ENCODE results near the gene GALNT3.

GRCh38 chr2:165776013-165776412 is 18.0 kb downstream of the GALNT3 start:
- TF ChIP-seq CTCF (IDR thresholded peaks at IDR 0.05 in 2 of 3, conservative IDR thresholded peaks at IDR 0.05 in 1 of 3; ENCODE audit: insufficient read depth in 2 of 3, low read depth in 1 of 3, low read length in 3 of 3) (no peak), SP1 (CRISPR knock-in tag; IDR thresholded peaks at IDR 0.05) (no peak), EGR1 (conservative IDR thresholded peaks at IDR 0.05) (no peak), HMBOX1 (IDR thresholded peaks at IDR 0.05) (no peak), ZNF324 (CRISPR knock-in tag; IDR thresholded peaks at IDR 0.05) (no peak), TEAD4 (IDR thresholded peaks at IDR 0.05; ENCODE audit: low read length) (no peak), TEAD4 (CRISPR knock-in tag; IDR thresholded peaks at IDR 0.05; ENCODE audit: borderline replicate concordance) (no peak), ZNF318 (IDR thresholded peaks at IDR 0.05; ENCODE audit: borderline replicate concordance in 1 of 2, low read depth in 1 of 2) (no peak), KDM4B (IDR thresholded peaks at IDR 0.05; ENCODE audit: borderline replicate concordance in 2 of 2, low read depth in 1 of 2) (no peak)
